ENCODE results near the gene PLAAT1.

The PLAAT1 gene

GRCh38 chr3:193314161-193314560 is 73.1 kb downstream of the PLAAT1 start:
- Histone ChIP-seq H3K36me3 (ENCODE audit: low read length) (no peaks in the 10 kb centered on the region), H3K4me2 (ENCODE audit: low read depth, low read length, poor library complexity, severe bottlenecking) (no peak overlapping the region), H3K4me3 (ENCODE audit: insufficient read depth, low read length, poor library complexity, severe bottlenecking) (no peak overlapping the region), H2AFZ (ENCODE audit: low read depth, low read length, severe bottlenecking) (no peak overlapping the region), H3K9ac (ENCODE audit: low read length) (no peak overlapping the region), H3K9me2 (replicated peaks; ENCODE audit: insufficient read depth, low read length) (no peaks in the 10 kb centered on the region; the same call in 1 of the 2 replicates), H3K27ac (ENCODE audit: low read depth, low read length) (no peak overlapping the region), H3K9me3 (ENCODE audit: insufficient read depth, low read length) (no peaks in the 10 kb centered on the region), H3F3A (ENCODE audit: insufficient read depth) (no peaks in the 10 kb centered on the region), H3K79me2 (ENCODE audit: insufficient read depth, low read length) (no peaks in the 10 kb centered on the region), H3K27me3 (ENCODE audit: low read length) (no peaks in the 10 kb centered on the region), H4K20me1 (ENCODE audit: low read depth, low read length) (no peaks in the 10 kb centered on the region)
- TF ChIP-seq, protein P1, sequence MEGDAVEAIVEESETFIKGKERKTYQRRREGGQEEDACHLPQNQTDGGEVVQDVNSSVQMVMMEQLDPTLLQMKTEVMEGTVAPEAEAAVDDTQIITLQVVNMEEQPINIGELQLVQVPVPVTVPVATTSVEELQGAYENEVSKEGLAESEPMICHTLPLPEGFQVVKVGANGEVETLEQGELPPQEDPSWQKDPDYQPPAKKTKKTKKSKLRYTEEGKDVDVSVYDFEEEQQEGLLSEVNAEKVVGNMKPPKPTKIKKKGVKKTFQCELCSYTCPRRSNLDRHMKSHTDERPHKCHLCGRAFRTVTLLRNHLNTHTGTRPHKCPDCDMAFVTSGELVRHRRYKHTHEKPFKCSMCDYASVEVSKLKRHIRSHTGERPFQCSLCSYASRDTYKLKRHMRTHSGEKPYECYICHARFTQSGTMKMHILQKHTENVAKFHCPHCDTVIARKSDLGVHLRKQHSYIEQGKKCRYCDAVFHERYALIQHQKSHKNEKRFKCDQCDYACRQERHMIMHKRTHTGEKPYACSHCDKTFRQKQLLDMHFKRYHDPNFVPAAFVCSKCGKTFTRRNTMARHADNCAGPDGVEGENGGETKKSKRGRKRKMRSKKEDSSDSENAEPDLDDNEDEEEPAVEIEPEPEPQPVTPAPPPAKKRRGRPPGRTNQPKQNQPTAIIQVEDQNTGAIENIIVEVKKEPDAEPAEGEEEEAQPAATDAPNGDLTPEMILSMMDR (IDR thresholded peaks at IDR 0.05; ENCODE audit: insufficient read depth, low read length, poor library complexity, severe bottlenecking), result no peak
- no peak for TF ChIP-seq EZH2phosphoT487 (conservative IDR thresholded peaks at IDR 0.05; ENCODE audit: low read length)

DNA sequence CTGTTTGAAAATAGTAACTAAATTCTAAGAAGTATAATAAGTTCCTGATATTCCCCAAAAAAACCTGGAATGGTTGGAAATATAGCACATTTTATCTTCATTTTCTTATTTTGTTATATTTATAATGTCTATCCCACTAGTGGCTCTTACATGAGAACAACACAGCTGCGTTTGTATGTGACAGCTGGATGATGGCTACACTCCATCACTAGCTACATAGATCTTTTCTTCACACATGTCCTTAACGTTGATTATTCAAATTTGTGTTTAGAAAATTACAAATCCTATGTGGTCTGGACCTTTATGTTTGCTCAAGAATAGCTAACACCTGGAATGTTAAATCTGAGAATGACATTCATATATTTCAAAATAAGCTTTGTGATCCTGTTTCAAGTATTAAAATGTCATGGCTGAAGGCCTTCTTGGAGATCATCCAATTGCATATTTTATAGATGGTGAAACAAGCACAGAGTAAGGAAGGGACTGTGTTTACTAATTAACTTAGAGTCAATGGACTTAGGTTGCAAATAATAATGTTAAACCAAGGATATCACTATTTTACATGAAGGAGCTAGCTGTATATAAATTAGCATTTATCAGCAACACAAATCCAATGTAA is 76.8 kb downstream of the PLAAT1 start:
- Histone ChIP-seq H3K4me3 (ENCODE audit: insufficient read depth, low read length, poor library complexity, severe bottlenecking) (no peak overlapping the region), H4K20me1 (ENCODE audit: low read depth, low read length) (no peaks in the 10 kb centered on the region), H3K9ac (ENCODE audit: low read length) (no peak overlapping the region), H3K9me2 (replicated peaks; ENCODE audit: insufficient read depth, low read length) (no peaks in the 10 kb centered on the region; the same call in 1 of the 2 replicates), H3K4me2 (ENCODE audit: low read depth, low read length, poor library complexity, severe bottlenecking) (no peak overlapping the region), H3K27ac (ENCODE audit: low read depth, low read length) (no peak overlapping the region), H3K27me3 (ENCODE audit: low read length) (no peaks in the 10 kb centered on the region), H3K79me2 (ENCODE audit: insufficient read depth, low read length) (no peaks in the 10 kb centered on the region), H3K9me3 (ENCODE audit: insufficient read depth, low read length) (no peaks in the 10 kb centered on the region), H3F3A (ENCODE audit: insufficient read depth) (no peaks in the 10 kb centered on the region), H3K36me3 (ENCODE audit: low read length) (no peaks in the 10 kb centered on the region), H2AFZ (ENCODE audit: low read depth, low read length, severe bottlenecking) (no peak overlapping the region)
- TF ChIP-seq EZH2phosphoT487 (conservative IDR thresholded peaks at IDR 0.05; ENCODE audit: low read length), result no peak
- TF ChIP-seq, protein P1 (IDR thresholded peaks at IDR 0.05; ENCODE audit: insufficient read depth, low read length, poor library complexity, severe bottlenecking), result no peak
